NCI-H2196 treated with DMSO at 0.1 percent for 48 hours (cell line): ENCODE data around the gene TBCCD1.
"Not testable (repeated sequence)": the region's sequence is repeated elsewhere in the genome, so short reads cannot be mapped to it uniquely, and the experiment has no call there.

Experiments used
- DNase-seq: peaks from one replicate; lab custom pipeline; 2025; ENCODE audit not compliant: unreplicated experiment; lab: John Stamatoyannopoulos, UW

Gene TBCCD1

DNA sequence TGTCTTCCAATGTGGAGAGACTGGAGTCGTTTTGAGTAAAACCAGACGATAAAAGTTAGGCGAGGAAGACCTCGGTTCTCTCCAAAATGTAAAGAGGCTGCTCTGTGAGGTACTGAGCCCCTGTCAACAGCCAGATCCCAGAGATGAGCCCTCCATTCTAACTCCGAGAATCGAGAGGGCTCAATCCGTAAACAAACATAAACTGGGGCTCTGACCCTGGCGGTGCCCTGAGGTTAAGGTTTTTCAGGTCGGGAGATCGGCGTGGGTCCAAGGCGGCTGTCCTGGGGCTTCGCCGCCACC lies 417 bp downstream of the TBCCD1 start:
- no peak for DNase-seq

DNA sequence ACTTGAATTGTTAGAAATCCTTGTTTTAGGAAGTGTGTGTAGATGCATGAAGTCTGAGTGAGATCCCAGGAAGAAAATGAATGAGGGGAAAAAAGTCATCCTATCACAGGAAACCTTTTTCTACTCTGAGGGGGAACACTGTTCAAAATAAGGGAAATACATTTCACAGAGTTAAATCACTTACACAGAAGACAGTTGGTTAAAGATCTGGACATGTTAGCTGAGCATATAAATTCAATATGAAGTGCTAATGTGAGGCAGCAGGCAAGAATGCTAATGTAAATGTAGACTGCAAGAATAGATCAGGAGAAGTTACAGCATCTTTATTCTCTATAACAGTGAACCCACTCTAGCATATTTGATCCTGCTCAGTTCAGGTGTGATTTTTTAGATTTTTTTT lies 2.6 kb downstream of the TBCCD1 start:
- no peak for DNase-seq

DNA sequence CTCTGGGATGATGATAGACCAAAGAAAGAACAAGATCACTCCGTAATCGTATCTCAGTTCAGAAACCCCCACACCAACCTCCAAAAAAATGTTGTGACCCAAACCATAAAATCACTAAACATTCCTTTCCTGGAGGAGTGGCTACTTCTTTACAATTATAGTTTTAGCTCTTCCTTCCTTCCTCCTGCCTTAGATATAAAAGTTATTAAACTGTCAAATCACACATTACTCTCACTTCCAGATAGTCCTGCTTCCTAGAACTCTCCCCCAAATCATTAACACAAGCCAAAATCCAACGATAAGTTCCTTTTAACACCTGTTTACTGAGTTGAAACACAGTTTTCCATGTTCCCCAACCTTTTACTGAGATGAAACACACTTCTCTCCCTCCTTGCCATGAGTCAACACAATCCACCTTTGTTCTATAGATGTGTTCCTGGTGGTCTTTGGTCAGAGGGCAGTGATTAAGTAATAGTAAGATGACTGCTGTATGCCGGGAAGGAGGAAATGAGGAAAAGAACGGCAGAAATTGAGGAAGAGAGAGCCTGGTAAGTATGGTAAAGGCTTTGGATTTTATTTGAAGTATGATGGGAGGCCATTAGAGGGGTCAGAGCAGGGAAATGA lies 14.6 kb downstream of the TBCCD1 start:
- no peak for DNase-seq

DNA sequence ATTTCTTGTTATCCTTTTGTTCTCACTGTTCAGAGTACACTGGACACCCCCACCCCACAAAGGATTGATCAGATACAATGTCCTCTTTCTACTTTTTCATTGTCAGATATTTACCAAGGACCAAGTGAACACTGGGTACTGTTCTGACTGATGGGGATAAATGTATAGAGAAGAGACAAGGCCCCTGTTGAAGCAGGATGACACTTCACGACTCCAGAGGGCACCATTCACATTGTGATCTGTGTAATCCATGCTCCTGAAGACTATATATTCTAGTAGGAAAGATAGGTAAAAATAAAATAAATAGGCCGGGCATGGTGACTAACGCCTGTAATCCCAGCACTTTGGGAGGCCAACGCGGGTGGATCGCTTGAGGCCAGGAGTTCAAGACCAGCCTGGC lies 15.8 kb downstream of the TBCCD1 start:
- DNase-seq, result no peak

DNA sequence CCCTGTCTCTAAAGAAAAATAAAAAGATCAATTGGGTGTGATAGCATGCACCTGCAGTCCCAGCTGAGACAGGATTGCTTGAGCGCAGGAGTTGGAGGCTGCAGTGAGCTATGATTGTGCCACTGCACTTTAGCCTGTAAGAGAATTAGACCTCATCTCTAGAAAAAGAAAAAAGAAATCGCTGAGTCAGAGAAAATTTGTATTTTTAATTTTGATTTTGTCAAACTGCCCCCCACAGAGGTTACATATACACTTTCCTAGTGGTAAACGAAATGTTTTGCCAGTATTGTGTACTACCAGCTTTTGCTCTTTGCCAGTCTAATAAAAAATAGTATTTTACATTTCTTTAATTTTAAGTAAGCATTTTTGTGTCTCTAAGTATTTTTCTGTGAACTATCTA lies 17.6 kb downstream of the TBCCD1 start:
- no peak for DNase-seq

DNA sequence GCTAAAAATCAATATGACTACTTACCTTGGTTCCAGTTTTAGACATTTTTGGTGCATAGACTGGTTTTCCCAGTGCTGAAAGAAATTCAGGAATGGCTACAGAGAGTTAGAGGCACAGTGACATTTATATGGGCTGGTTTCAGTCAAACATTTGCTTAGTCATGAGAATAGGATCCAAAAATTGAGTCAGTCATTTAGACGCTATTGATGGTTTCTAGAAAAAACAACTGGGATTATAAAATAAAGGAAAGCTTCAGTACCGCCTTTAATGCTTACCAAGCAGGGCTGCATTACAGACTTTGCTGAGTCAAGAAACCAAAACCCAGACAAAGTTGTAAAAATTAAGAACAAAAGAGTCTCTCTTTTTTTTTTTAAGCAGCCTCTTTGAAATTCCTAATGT lies 22.9 kb downstream of the TBCCD1 start, which contains the start of gene CRYGS:
Gene CRYGS, minus strand, starts transcription at position 100 of the 400 bp plus-strand sequence. Its CDS starts 54 bp downstream, at position 46.
- DNase-seq, result no peak

DNA sequence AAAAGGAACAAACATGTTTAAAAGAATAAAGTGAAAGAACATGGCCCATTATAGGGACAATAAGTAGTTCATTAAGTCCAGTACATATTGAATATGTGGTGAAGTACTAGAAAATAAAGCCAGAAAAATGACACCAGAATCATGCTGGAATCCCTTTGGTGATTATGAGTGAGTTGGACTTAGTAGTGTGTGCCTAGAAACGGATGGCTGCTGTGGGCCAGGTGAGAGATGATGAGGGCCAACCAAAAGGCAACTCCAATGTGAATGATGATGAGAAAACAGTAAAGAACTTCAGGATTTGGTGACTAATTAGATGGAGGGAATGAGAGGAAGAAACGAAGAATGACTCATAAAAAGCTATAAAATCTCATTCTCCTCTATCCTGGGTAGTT lies 26.3 kb downstream of the TBCCD1 start:
- no peak for DNase-seq

DNA sequence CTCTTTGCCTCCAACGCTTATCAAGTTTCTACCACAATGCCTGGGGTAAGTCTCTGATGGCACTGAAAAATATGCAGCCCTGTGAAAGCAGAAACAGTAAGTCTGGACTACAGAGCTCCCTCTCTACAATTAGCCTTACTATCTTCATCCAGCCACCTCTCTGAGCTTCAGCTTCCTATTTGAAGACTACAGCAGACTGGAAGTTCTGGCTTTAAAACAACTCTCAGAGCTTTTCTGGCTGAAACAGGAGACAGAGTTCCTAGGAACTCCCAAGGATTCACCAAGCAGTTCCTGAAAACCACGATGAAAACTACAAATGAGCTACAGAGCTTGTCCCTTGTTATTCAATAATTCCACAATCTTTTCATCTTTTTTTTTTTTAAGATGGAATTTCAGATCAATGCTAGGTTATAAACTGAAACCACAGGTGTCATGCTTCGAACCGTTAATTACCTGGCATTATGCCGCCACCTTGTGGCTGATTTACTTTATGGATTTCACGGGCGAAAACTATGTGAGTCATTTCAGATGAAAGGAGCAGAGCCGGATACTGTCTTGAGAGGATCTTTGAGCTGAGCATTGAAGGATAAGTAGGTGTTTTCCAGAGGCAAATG lies 26.8 kb downstream of the TBCCD1 start:
- peak; percentile 84 for DNase-seq

DNA sequence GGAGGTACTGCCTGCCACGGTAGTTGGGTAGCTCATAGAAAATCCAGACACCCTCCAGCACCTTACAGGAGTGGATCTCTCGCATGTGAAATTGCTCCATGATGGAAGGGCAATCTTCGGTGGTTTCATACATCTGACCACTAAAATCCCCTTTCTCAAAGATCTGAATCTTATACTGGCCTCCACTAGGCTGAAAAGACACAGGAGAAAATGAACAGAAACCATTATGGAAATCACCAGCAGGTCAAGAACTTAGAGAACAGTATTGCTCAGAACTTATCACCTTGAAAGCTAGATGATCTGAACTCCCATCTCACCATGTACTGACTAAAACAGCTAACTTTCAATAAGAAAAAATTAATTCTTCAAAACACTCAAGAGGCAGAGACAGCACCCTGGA lies 28.4 kb downstream of the TBCCD1 start:
- no peak for DNase-seq

DNA sequence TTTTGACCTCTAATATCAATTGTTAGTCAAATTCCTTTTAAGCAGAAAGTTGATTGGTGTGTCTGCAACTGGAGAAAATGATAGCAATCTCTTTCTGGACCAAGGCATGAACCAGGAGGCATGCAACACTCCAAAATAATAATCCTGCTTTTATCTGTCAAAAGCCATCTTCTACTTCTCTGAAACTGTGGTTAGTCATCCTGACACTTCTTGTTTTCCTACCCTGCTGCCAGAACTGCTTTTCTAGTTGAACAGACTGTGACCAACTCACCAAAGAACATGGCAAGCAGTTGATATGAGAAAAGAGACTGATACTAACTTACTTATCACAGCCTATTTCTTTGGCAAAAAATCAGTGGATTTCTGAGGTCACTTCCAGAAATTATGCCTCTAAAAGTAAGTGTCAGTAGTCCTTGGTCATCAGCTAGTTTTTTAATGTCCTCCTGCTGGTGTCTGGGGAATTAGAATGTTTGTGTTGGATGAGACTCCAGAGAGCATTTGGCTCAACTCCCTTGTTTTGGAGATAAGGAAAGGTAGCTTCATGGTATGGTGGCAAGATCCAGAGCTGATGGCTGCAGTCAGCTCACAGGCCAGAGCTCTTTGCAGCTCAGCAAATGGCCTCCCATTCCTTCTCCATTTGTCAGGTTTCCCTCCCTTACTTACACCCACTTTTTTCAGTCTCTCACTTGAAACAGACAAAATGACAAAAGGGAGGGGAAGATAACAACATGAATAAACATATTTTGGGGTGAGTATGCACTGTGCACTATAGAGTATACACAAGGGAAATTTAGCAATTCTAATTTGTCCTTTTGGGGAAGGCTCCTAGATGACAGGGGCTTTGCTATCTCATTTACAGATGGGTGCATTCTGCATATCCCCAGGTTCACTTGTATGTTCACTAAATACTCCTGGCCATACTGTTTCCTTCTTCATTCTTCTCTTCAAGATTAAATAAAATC lies 30.0 kb downstream of the TBCCD1 start:
- DNase-seq, result no peak

DNA sequence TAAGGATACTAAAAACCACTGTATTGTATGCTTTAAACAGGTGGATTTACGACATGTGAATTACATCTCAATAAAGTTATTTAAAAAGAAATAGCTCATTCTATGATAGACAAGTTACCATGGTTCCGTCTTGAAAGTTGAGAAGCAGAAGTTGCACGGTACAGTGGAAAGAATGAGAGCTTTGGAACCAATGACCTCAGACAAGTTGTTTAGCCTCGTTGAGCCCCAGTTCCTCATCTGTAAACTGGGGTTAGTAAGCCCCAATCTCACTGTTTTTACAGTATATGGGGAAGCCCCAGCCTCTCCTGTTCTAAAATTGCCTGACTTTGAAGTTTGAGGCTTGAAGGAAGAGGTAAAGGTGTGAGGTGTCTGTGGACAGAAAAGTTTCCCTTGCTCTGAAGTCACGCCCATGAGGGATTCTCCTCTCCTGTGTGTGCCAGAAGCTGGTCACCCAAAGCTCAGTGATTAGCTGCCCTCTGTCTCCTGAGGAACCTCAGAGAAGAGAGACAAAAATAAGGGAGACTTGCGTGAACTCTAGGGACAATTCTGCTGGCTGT lies 32.9 kb downstream of the TBCCD1 start:
- no peak for DNase-seq

DNA sequence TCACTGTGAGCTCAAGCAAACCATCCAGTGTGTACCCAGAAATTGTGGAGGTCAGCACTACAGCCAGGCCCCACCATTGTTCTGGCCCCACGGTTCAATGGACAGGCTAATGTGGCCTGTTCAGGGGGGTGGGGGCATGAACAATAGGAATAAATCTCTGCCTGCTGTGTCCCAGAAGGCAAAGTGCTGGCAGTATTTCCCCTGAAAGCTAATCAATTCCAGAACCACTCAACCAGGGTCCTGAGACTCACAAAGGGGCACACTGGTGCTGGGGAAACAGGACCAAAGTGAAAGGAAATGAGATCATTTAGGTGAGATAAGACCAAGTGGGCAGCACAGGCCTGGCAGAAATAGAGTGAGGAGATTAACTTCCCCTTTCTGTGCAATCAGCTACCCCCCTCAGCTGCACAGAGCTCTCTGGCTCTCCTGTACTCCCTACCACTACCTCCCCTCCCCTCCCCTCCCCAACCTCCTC lies 34.5 kb downstream of the TBCCD1 start:
- no peak for DNase-seq

DNA sequence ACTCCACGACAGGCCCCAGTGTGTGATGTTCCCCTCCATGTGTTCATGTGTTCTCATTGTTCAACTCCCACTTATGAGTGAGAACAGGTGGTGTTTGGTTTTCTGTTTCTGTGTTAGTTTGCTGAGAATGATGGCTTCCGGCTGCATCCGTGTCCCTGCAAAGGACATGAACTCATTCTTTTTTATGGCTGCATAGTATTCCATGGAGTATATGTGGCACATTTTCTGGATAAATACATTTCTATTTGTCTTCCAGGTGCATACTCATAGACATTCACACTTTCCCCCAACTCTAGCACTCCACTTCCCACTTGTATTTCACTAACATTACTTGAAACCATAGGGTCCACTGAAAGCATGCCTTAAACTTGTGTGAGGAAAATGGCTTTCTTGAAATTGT lies 35.4 kb downstream of the TBCCD1 start:
- not testable (repeated sequence) for DNase-seq

DNA sequence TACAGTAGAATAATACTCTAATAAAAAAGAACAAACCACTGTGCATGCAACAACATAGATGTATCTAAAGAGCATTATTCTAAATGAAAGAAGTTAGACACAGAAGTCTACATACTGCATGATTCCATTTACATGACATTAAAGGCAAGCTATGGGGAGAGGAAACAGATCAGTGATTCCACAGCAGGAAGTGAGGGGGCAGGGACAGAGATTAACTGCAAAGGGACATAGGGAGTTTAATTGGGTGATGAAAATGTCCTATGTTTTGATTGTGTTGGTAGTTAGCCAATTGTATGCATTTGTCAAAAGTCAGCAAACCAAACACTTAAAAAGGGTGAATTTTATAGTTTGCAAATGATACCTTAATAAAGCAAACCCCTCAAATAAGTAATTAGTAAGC lies 36.7 kb downstream of the TBCCD1 start:
- no peak for DNase-seq

DNA sequence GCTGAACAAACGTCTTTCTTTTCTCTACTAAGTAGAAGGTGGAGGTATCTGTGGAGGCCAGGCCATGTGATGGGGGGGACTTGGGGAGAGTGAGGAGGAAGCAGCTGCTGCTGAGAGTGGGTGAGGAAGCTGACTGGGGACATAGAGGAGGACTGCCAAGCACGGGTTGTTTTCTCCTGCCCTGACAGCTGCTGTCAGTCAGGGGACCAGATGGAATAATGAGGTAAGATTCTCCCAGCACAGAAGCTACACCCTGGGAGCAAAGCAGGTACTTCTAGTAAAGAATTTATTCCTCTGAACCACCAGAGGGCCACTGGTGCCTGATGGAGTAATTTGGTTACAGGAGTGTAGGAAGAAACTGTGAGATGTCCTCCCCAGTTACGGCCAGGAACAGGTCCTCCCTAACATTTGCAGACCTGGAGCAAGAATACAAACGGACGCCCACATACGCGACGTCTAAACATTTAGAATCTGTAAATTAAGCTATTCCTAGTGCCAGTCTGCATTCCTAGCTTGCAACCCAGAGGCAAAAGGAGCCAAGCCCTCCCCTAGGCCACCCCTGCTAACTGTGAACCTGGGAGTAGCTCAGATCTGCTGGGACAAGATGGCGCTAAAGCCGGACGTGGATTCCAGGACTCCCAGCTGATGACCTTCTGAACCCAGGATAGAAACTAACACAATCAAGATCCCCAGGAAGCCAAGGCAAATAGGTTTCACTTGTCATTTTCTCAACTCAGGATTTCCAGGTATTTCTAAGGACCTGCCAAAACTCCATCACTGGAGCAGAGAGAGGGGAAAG lies 37.7 kb downstream of the TBCCD1 start:
- DNase-seq, result no peak

DNA sequence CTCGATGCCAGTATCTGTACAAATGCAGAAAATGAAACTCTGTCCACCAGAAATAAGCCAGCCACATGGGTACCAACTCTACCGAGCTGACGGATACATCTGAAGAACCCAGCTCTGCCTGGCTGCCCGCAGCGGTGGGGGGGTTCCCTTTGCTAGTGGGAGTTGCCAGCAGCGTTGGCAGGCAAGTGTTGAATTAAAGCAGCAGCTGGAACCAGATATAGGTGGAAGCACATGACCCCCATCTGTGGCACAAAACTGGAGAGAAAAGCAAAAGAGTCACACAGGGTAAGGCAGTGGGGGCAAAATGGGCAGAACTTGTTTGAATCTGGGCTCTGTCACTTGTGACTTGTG lies 40.9 kb downstream of the TBCCD1 start:
- no peak for DNase-seq

DNA sequence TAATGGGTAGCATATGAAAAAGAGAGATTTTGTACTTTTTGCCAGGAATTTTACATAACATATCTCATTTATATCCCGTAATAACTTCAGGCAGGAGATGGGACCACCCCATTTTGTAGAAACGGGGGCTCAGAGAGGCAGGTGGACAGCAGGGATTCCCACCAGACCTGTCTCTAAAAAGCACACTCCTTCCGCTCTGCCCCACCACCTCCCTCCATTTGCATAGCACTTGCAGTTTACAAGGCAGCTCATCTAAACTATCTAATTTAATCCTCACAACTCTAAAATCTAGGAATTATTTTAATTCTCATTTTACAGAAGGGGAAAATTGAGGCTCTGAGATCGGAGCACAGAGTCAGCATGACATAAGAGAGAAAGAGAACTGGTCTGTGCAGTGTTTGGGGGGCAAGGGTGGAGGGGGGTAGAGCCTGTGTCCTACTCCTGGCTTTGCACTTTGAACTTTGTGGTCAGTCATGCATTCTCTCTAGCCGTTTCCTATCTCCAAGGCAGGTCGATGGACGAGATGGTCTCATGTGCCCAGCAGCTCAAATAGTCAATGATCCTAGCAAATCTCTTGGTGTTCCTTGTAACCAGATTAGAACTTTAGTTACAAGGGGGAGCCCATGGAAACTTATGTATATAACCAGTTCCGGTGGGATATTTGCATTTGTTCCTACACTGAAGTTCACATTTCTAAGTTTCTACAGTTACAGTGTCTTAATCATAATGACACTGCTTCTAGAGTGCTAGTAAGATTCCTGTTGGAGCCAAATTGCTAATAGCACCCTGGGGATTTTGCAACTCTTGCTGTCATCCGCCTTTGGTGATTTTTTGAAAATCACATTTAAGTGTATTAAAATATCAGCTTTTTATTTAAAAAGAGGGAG lies 41.5 kb downstream of the TBCCD1 start:
- DNase-seq, result no peak

DNA sequence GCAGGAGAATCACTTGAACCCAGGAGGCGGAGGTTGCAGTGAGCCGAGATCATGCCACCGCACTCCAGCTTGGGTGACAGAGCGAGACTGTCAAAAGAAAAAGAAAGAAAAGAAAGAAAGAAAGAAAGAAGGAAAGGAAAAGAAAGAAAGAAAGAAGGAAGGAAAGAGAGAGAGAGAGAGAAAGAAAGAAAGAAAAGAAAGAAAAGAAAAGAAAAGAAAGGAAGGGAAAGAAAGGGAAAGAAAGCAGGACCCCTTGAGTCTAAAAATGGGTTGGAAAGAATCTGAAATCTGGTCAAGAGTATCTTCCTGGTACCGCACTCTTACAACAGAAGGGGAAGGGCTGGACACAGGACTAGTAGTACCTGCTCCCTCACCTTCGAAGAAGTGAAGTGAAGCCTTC lies 42.5 kb downstream of the TBCCD1 start:
- DNase-seq, result no peak

DNA sequence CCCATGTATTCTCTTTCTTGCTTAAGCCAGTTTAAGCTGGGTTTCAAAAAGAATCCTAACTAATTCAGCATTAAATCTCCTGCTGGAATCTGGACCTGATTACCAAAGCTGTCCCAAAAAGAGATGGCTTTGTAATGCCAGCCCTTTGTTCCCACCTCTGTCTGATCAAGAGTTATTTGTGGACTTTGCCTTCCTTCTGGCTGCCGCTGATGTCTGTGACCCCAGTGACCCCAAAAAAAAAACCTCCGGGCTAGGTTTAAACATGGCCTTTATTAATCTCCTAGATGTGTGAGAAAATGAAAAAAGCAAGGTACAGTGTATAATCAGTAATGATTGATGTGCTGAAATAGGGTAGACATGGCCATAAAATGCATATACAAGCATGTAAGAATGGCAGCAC lies 43.7 kb downstream of the TBCCD1 start:
- DNase-seq, result no peak

DNA sequence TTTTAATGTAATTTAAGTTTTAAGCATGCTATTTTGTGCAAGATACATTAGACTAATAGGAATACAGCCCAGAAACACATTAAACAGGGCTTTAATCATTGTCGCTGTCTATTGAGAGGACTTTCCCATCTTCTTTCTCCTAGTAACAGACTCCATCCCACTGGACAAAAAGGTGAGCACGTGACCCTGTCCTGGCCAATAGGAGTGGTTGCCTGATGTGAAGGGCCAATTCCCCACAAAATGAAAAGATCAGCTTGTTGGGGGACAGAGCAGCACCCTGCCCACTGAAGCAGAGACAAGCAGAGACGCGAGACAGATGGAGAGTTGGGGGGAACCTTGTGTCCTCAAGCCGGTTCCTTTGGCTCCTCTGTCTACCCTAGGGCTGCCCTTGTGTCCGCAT lies 44.1 kb downstream of the TBCCD1 start:
- DNase-seq, result no peak
